ENCODE measurements around the gene DCP2. TPM values are rescaled to one million over a fixed set of nuclear protein-coding genes. Genes with fewer than 3 reads are reported as not detected.

Gene DCP2
- total RNA-seq, 2 donors from 2014 or later, result 10.8 to 12.8 TPM

- no peak overlapping the region for H3K4me3 ChIP-seq
- H3K36me3 ChIP-seq, result peaks cover 20% of the 10 kb centered on the region
- H3K9me3 ChIP-seq, result no peaks in the 10 kb centered on the region
- TF ChIP-seq CTCF (IDR thresholded peaks at IDR 0.05), result no peak
- H3K4me1 ChIP-seq, result peaks cover 0 to 8% of the 10 kb centered on the region in 2 donors
- H3K27ac ChIP-seq, result no peak overlapping the region
- DNase-seq (ENCODE audit: low spot score), result no peak
- no peaks in the 10 kb centered on the region for H3K27me3 ChIP-seq
Observed at GRCh38 chr5:112998296-112998695, 21.7 kb downstream of the DCP2 start.

GRCh38 chr5:113000466-113000865 lies 23.9 kb downstream of the DCP2 start:
- Histone ChIP-seq H3K36me3 (peaks cover 29% of the 10 kb centered on the region), H3K4me3 (no peak overlapping the region), H3K9me3 (no peaks in the 10 kb centered on the region), H3K27ac (no peak overlapping the region), H3K27me3 (no peaks in the 10 kb centered on the region), H3K4me1 (peaks cover 0 to 8% of the 10 kb centered on the region in 2 donors)
- TF ChIP-seq CTCF (IDR thresholded peaks at IDR 0.05), result no peak
- no peak for DNase-seq (ENCODE audit: low spot score)

GRCh38 chr5:113002423-113002822 lies 25.8 kb downstream of the DCP2 start:
- H3K27me3 ChIP-seq, result no peaks in the 10 kb centered on the region
- no peaks in the 10 kb centered on the region for H3K4me1 ChIP-seq
- no peak for DNase-seq (ENCODE audit: low spot score)
- H3K9me3 ChIP-seq, result no peaks in the 10 kb centered on the region
- H3K4me3 ChIP-seq, result no peak overlapping the region
- no peak overlapping the region for H3K27ac ChIP-seq
- TF ChIP-seq CTCF (IDR thresholded peaks at IDR 0.05), result no peak
- peaks cover 29% of the 10 kb centered on the region for H3K36me3 ChIP-seq

GRCh38 chr5:113003763-113004162 lies 27.2 kb downstream of the DCP2 start:
- DNase-seq (ENCODE audit: low spot score), result no peak
- H3K27ac ChIP-seq, result no peak overlapping the region
- peaks cover 29% of the 10 kb centered on the region for H3K36me3 ChIP-seq
- H3K4me3 ChIP-seq, result no peak overlapping the region
- no peak for TF ChIP-seq CTCF (IDR thresholded peaks at IDR 0.05)
- H3K9me3 ChIP-seq, result no peaks in the 10 kb centered on the region
- no peaks in the 10 kb centered on the region for H3K4me1 ChIP-seq
- no peaks in the 10 kb centered on the region for H3K27me3 ChIP-seq

- Histone ChIP-seq H3K36me3 (peaks cover 29% of the 10 kb centered on the region), H3K9me3 (no peaks in the 10 kb centered on the region), H3K4me3 (no peak overlapping the region), H3K27ac (no peak overlapping the region), H3K4me1 (no peaks in the 10 kb centered on the region), H3K27me3 (no peaks in the 10 kb centered on the region)
- no peak for DNase-seq (ENCODE audit: low spot score)
- TF ChIP-seq CTCF (IDR thresholded peaks at IDR 0.05), result no peak
Observed at GRCh38 chr5:113005454-113005853, 28.9 kb downstream of the DCP2 start.

- Histone ChIP-seq H3K4me1 (no peaks in the 10 kb centered on the region), H3K27me3 (no peaks in the 10 kb centered on the region), H3K4me3 (no peak overlapping the region), H3K36me3 (peaks cover 23% of the 10 kb centered on the region), H3K9me3 (no peaks in the 10 kb centered on the region), H3K27ac (no peak overlapping the region)
- no peak for DNase-seq (ENCODE audit: low spot score)
- TF ChIP-seq CTCF (IDR thresholded peaks at IDR 0.05), result no peak
Observed at GRCh38 chr5:113017881-113018635, 41.5 kb downstream of the DCP2 start.
